HEK293T (cell line): Measurements from ENCODE around the gene PAGR1.
"Not testable (repeated sequence)": the region's sequence is repeated elsewhere in the genome, so short reads cannot be mapped to it uniquely, and the experiment has no call there.

Experiments
- FOXK2 ChIP-seq: fragments of 450-650 bp; IDR thresholded peaks from 2 replicates; pipeline ENCODE4 v1.6.1; 2016; ENCODE audit warnings: mild to moderate bottlenecking
- SP1 ChIP-seq: fragments of 450-650 bp; IDR thresholded peaks from 2 replicates; pipeline ENCODE4 v1.6.1; 2017
- SUZ12 ChIP-seq: fragments of 450-650 bp; IDR thresholded peaks from 2 replicates; pipeline ENCODE4 v1.6.1; 2016; ENCODE audit warnings: mild to moderate bottlenecking

DNA sequence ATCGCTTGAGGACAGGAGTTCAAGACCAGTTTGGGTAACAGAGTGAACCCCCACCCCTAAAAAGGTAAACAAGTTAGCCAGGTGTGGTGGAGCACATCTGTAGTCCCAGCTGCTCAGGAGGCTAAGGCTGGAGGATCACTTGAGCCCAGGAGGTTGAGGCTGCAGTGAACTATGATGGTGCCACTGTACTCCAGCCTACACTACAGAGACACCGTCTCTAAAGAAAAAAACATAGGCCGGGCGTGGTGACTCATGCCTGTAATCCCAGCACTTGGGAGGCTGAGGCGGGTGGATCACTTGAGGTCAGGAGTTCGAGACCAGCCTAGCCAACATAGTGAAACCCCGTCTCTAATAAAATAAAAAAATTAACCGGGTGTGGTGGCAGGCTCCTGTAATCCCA, 53.1 kb downstream of the PAGR1 start:
- TF ChIP-seq FOXK2, SP1, SUZ12: not testable (repeated sequence)
